DOHH2 (cell line): ENCODE data around the gene CYTH1.

Experiments used
- CTCF ChIP-seq: fragments of 200-600 bp; sonication (generic); IDR thresholded peaks from one replicate; pipeline ENCODE4 v1.5.1; 2014; ENCODE audit warnings: antibody characterized with exemption, mild to moderate bottlenecking, low read depth, low read length; ENCODE audit not compliant: poor library complexity, severe bottlenecking
- EZH2phosphoT487 ChIP-seq: fragments of 200-600 bp; sonication (generic); IDR thresholded peaks from 2 replicates; pipeline ENCODE4 v1.6.1; 2017; ENCODE audit warnings: borderline replicate concordance, mild to moderate bottlenecking, antibody characterized with exemption, low read length, moderate library complexity, mixed read lengths

- TF ChIP-seq CTCF (no peak), EZH2phosphoT487 (no peak)
These were observed 15.8 kb downstream of the CYTH1 start for GRCh38 chr17:78766225-78766624.
